GM19463 (cell line): Measurements from ENCODE around the gene OST4.
A peak's percentile ranks its signal among the peaks of the same experiment; 100 is the strongest.
"Not testable (repeated sequence)": the region's sequence is repeated elsewhere in the genome, so short reads cannot be mapped to it uniquely, and the experiment has no call there.

Experiments used
- ATAC-seq: cut with Tn5 transposase; IDR thresholded peaks from one replicate; pipeline ENCODE4 v1.9.1; 2021; ENCODE audit warnings: mild to moderate bottlenecking, moderate library complexity; ENCODE audit not compliant: unreplicated experiment

The OST4 gene

DNA sequence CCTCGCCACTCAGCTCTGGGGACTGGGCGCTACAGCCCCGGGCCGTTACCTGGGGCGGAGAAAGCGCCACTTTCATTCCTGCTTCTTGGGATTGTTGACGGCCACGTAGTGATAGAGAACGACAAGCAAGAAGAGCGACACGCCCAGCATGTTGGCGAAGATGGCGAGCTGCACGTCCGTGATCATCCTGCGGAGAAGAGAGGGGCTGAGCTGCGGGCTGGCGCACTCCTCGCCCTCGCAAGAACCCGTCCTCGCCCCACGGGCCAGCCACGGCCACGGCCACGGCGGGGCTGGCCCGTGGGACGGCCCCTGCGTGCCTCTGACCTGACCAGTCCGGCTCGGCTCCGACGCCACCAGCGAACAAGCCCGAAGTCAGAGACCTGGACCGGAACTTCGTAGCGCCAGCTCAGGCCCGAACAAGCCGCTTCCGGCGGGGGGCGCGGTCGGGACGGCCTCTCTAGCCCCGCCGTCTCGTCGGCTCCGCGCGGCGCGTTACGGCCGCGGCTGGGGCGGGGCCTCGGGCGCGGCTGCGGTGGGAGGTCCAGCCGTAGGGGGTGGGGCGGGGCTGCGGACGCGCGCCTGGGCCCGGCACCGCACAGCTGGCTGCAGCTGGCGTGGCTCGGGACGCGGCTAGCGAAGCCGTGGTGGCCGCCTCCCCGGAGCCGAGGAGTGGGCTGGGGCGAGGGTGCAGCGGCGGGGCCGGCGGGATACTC lies at the start of gene OST4:
Gene OST4, minus strand, starts transcription at position 378 of the 713 bp plus-strand sequence.
- ATAC-seq, result peak; percentile 87

DNA sequence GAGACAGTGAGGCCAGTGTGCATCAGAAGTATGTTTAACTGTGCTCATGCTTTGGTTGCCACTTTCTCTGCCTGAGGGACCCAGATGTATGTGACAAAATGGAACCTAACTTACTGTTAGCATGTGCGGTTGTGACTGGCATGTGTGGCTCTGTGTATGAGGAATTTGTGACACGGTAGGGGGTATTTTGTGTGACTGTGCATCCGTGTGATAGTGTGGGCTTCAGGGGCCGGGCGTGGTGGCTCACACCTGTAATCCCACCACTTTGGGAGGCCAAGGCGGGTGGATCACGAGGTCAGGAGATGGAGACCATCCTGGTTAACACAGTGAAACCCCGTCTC lies 47.8 kb upstream of the OST4 start:
- ATAC-seq, result not testable (repeated sequence)

DNA sequence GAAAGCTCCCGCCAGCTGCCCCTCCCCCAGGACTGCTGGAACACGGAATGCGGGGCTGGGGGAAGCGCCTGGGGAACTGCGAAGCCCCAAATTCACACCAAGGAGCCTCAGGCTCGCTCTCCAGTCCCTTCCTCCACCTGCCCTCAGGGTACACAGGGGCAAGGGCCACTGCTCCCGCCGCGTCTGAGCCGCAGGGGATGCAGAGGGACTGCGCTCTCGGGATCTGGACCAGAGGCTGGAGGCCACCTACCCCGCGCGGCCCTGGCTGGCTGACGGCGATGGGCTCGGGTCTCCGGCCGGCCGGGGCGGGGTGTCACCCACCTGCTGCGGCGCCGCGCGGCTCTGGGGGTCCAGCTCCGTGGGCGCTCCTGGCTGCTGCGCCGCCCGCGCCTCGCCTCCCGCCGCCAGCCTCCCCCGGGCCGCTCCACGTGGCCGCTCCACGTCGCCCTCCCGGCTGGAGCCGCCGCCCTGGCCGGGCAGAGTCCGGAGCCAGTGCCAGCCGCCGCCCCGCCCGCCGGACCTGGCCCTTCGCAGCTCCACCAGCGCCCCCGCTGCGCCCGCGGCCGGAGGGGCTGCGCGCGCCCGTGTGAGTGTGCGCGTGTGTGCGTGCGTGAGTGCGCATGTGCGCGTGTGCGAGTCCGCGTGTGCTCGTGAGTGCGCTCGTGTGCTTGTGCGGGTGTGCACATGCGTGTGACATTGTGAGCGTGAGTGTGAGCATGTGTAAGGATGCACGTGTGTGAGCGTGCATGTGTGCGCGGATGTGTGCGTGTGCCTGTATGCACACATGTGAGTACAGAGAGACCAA lies 47.3 kb upstream of the OST4 start, which contains the start of gene CGREF1:
Gene CGREF1, minus strand, starts transcription at position 604 of the 805 bp plus-strand sequence. CDS start 14,762 bp downstream, outside the sequence.
- no peak for ATAC-seq

DNA sequence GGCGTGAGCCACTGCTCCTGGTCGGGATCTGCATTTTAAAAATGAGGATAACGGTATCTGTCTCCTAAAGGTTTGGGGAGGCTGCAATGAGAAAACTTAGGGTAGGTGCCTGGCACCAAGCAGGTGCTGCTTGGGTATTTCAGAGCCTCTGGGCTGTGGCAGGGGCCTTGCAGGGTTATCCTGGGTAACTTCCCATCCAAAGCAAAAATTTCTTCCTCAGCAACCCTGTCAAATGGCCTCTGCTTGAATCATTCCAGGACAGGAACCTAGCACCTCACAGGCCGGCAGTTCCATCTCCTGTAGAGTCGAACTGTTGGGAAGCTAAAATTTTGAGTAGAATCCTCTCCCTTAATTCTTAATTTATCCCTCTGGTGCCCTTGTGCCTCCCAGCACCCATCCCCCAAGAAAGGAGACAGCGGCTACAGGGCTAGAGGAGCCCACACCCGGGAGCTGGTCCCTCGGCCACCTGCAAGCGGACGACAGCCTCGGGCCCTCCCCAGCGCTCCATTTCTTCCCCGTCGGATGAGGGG lies 46.6 kb upstream of the OST4 start:
- ATAC-seq, result no peak

DNA sequence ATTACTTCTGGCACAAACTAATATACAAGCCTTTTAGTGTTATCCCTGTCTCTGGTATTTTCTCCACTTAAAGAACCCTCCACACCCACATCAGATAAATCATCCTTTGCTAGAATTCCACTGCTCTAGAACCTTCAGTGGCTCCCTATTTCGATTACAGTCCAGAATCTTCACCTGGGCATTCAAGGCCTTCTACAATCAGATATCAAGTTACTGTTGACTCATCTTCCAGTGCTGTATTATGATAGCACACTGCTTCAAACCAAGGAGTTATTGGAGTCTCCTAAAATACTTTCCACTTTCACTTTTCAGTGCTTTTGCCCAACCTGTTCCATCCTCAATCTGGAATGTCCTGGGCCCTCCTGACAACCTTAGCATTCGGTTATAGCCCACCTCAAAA lies 44.1 kb upstream of the OST4 start:
- ATAC-seq, result no peak

DNA sequence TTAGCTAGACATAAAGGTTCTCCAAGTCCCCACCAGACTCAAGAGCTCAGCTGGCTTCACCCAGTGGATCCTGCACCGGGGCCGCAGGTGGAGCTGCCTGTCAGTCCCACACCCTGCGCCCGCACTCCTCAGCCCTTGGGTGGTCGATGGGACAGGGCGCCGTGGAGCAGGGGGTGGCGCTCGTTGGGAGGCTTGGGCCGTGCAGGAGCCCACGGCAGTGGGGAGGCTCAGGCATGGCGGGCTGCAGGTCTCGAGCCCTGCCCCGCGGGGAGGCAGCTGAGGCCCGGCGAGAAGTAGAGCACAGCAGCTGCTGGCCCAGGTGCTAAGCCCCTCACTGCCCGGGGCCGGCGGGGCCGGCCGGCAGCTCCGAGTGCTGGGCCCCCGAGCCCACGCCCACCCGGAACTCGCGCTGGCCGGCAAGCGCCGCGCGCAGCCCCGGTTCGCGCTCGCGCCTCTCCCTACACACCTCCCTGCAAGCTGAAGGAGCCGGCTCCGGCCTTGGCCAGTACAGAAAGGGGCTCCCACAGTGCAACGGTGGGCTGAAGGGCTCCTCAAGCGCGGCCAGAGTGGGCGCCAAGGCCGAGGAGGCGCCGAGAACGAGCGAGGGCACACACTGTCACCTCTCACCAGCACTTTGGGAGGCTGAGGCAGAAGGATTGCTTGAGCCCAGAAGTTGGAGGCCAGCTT lies 40.1 kb upstream of the OST4 start:
- ATAC-seq, result not testable (repeated sequence)

DNA sequence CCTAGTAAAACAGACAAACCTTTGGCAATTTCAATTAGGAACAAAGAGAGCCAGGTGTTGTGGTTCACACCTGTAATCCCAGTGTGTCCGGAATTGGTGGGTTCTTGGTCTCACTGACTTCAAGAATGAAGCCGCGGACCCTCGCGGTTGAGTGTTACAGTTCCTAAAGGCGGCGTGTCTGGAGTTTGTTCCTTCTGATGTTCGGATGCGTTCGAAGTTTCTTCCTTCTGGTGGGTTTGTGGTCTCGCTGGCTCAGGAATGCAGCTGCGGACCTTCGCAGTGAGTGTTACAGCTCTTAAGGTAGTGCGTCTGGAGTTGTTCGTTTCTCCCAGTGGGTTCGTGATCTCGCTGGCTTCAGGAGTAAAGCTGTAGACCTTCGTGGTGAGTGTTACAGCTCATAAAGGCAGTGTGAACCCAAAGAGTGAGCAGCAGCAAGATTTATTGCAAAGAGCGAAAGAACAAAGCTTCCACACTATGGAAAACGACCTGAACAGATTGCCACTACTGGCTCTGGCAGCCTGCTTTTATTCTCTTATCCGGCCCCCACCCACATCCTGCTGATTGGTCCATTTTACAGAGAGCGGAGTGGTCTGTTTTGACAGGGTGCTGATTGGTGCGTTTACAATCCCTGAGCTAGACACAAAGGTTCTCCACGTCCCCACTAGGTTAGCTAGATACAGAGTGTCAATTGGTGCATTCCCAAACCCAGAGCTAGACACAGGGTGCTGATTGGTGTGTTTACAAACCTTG lies 39.3 kb upstream of the OST4 start:
- not testable (repeated sequence) for ATAC-seq

DNA sequence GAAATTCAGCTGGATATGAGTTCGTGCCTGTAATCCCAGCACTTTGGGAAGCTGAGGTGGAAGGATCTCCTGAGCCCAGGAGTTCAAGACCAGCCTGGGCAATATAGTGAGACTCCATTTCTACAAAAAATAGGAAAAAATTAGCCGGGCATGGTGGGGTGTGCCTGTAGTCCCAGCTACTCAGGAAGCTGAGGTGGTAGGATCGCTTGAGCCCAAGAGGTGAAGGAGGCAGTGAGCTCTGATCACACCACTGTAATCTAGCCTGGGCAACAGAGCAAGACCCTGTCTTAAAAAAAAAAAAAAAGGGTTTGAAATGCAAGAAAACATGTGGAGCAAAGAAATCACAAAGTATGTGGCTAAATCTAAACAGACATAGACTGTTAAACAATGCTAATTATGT lies 37.6 kb upstream of the OST4 start:
- ATAC-seq, result no peak

DNA sequence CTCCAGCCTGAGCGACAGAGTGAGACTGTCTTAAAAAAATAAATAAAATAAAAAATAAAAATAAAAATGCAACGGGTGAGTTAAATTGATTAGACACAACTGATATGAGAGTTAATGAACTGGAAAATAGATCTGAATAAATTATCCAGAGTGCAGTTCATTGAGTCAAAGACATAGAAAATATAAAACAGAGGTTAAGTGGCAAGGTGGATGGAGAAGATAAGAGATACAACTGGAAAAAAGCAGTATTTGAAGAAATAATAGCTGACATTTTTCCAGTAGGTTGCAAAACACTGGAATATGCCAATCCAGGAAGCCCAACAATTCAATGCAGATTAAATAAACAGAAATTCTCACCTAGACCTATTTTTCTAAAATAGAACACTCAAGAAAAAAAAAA lies 36.8 kb upstream of the OST4 start:
- no peak for ATAC-seq

DNA sequence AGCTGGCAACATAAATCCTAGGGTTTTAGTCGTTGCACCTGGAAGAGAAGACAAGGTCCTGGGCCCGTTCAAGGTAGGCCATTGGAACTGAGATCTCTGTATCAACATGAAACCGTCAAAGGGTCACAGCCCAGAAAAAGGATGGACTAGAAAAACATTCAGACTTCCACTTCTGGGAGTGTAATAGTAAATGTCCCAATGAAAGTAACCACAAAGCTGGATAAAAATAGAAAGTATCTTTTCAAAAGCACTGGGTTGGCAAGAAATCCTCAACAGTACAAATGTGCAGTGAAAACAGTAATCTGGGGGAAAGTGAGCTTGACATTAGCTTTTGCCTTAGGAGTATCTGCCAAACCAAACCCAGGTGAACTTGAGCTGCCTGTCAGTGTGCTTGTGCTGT lies 34.5 kb upstream of the OST4 start:
- ATAC-seq, result no peak

DNA sequence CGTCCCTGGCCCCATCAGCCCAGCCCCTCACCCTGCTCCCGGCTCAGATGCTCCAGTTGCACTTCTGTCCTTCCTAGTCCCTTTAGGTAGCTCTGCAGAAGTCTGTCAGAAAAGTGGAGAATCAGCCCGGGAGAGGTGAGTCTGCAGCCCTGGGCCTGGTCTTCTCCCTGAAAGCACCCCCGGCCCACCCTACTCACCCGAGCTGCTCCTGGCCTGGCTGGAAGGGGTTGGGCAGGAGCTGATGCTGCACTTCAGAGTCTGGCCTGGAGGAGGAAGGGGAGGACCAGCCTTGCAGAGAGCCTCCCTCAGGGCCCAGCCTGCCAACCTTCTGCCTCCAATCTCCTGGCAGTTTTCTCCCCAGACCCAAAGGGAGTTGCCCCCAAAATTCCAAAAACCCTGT lies 30.9 kb upstream of the OST4 start:
- no peak for ATAC-seq

DNA sequence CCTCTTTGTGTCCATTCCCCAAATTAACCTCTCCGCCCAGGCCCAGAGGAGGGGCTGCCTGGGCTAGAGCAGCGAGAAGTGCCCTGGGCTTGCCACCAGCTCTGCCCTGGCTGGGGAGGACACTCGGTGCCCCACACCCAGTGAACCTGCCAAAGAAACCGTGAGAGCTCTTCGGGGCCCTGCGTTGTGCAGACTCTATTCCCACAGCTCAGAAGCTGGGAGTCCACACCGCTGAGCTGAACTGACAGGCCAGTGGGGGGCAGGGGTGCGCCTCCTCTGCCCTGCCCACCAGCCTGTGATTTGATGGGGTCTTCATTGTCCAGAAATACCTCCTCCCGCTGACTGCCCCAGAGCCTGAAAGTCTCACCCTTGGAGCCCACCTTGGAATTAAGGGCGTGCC lies 28.6 kb upstream of the OST4 start:
- ATAC-seq, result no peak

DNA sequence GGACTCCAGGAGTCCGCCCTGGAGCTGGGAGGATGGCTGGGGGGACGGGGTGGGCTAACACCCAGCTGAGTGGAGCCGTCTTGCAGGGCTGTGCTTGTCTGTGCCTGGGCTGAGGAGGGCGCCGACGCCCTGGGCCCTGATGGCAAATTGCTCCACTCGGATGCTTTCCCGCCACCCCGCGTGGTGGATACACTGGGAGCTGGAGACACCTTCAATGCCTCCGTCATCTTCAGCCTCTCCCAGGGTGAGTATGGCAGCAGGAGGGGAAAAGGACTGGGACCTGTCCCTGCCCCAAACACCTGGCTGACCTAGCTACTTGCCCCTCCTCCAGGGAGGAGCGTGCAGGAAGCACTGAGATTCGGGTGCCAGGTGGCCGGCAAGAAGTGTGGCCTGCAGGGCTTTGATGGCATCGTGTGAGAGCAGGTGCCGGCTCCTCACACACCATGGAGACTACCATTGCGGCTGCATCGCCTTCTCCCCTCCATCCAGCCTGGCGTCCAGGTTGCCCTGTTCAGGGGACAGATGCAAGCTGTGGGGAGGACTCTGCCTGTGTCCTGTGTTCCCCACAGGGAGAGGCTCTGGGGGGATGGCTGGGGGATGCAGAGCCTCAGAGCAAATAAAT lies 28.0 kb upstream of the OST4 start:
- ATAC-seq, result no peak

DNA sequence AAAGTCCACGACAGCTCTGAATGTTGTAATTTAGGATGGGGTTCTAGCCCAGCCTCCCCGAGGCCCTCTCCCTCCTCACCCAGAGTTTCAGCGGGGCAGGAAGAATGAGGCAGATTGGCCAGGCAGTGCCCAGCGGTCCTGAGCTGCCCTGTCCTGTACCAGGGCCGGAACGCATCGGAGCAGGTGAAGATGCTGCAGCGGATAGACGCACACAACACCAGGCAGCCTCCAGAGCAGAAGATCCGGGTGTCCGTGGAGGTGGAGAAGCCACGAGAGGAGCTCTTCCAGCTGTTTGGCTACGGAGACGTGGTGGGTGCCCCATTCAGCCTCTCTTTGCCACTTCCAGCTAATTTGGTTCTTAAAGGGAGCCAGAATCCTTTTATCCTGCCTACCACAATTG lies 25.9 kb upstream of the OST4 start:
- no peak for ATAC-seq

GRCh38 chr2:27096748-27097297 lies 25.4 kb upstream of the OST4 start:
- ATAC-seq, result no peak

DNA sequence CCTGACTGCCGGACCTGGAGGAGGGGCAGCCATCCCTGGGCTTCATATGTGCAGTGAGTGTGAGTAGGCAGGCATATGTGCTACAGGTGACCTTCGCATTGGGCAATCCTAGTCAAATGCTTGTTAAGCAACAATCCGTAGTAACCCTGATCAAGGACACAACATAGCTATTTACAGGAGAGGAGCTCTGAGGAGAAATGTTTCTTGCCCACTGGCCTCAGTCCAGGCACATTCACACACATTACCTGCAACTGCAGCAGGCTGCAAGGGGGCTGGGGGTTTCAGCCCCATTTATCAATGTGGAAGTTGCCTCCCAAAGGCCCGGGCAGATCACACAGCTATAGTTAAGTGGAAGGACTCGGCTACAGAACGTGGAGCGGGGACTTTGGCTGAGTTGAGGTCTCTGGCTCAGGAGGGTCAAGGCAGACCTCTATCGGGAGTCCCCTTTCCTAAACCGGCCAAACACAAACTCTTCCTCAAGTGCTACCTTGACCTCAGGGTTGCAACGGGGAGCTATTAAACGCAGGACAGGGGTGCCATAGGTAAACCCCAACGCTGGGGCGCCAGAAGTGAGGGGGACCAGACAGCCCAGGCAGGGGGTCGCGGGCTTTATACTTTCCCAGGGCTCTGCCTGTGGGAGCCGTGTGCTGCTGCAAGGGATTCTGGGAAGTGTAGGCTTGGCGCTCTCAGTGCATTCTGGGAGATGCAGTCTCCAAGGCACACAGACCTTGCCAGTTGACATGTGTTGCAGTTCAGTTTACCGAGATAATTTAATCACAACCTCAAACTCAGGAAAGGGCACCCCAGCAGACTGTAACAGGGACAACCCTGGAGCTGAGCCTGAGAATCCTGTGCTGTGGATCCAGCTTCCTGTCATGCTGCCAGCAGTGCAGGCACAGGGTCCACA lies 24.5 kb upstream of the OST4 start:
- no peak for ATAC-seq

DNA sequence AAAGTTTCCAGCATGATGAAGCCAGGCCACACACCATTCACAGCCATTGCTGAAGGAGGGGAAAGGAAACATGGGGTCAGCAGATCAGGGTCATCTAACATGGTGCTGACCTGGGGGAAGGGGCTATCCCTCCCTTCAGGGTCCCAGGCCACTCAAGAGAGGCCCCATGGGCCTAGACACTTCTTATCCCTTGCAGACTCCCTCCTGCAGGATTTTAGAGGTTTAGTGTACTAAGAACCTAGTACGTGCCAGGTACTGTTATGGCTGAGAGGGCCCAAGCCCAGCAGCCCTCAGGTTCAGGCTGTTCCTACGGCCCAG lies 23.9 kb upstream of the OST4 start:
- ATAC-seq, result no peak

- no peak for ATAC-seq
These were observed 23.0 kb upstream of the OST4 start for GRCh38 chr2:27094353-27094984.
